Esophagus muscularis mucosa (tissue), 3 donors: ENCODE results near the gene GAS2.

ENCODE experiments used
- POLR2A ChIP-seq: fragments of 450-650 bp; IDR thresholded peaks from one replicate; pipeline ENCODE4 v1.6.1; 2017; ENCODE audit warnings: antibody characterized with exemption, moderate library complexity, mild to moderate bottlenecking, low read depth
- POLR2AphosphoS5 ChIP-seq, 2 donors: sonication (generic); formaldehyde crosslinking; IDR thresholded peaks; one replicate each; pipeline ENCODE4 v1.6.1; 2017; ENCODE audit warnings: antibody characterized with exemption in 2 of 2
- TF ChIP-seq, protein P1 (sequence below), 3 experiments: fragments of 200-600 bp in 2 of 3; fragments of 450-650 bp in 1 of 3; sonication (generic) in 2 of 3; IDR thresholded peaks; one replicate each; pipeline ENCODE4 v1.5.1; 2017 to 2019; ENCODE audit warnings: antibody characterized with exemption in 3 of 3, mild to moderate bottlenecking in 2 of 3, moderate library complexity in 1 of 3

DNA sequence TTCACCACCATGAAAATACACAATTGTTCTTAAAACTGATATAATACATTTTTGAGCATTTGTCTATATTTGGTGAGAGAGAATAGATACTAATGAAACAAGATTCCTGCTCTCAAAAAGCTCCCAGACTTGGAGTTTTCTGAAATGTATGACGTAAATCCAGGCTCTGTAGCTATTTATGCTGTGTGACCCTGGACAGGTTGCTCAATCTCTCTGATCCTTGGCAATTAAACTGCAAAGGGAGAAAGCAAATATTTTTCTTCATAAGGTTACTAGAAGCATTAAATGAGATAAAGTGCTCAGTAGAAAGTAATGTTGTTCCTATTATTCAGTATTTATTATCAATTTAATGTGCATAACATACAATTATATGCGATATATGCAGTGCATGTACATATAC lies 120.6 kb downstream of the GAS2 start:
- TF ChIP-seq POLR2A (no peak), POLR2AphosphoS5 (IDR thresholded peaks at IDR 0.05) (no peak)
- TF ChIP-seq, protein P1, sequence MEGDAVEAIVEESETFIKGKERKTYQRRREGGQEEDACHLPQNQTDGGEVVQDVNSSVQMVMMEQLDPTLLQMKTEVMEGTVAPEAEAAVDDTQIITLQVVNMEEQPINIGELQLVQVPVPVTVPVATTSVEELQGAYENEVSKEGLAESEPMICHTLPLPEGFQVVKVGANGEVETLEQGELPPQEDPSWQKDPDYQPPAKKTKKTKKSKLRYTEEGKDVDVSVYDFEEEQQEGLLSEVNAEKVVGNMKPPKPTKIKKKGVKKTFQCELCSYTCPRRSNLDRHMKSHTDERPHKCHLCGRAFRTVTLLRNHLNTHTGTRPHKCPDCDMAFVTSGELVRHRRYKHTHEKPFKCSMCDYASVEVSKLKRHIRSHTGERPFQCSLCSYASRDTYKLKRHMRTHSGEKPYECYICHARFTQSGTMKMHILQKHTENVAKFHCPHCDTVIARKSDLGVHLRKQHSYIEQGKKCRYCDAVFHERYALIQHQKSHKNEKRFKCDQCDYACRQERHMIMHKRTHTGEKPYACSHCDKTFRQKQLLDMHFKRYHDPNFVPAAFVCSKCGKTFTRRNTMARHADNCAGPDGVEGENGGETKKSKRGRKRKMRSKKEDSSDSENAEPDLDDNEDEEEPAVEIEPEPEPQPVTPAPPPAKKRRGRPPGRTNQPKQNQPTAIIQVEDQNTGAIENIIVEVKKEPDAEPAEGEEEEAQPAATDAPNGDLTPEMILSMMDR (IDR thresholded peaks at IDR 0.05), result no peak
